ENCODE results near the gene PNPT1. TPM values are rescaled to one million over a fixed set of nuclear protein-coding genes. Genes with fewer than 3 reads are reported as not detected.

PNPT1 gene
- total and polyA plus RNA-seq, 2 donors from 2014 or later, result 9.0 to 19.8 TPM

GRCh38 chr2:55585451-55586080, 108.1 kb downstream of the PNPT1 start:
- FAIRE-seq (no peak), DNase-seq (no peak)
- TF ChIP-seq CTCF (IDR thresholded peaks at IDR 0.05; ENCODE audit: borderline replicate concordance, extremely low read depth, insufficient read depth), result no peak
- no peak overlapping the region for H3K27ac ChIP-seq (ENCODE audit: low read depth in 2 of 2, low read length in 2 of 2)
- intact Hi-C loops (cut with DNase I), result no loop called here
- H3K36me3 ChIP-seq (ENCODE audit: control insufficient read depth in 2 of 3, insufficient read depth in 3 of 3, low read length in 3 of 3), result peaks cover 0 to 6% (median 0%) of the 10 kb centered on the region in 3 donors
- H3K9ac ChIP-seq (ENCODE audit: low read length in 3 of 3), result no peak overlapping the region
- H3K9me3 ChIP-seq (ENCODE audit: control insufficient read depth in 2 of 3, insufficient read depth in 1 of 3, low read length in 3 of 3), result no peaks in the 10 kb centered on the region
- no peaks in the 10 kb centered on the region for H3K27me3 ChIP-seq (ENCODE audit: control insufficient read depth, insufficient read depth, low read length)
- peaks cover 0 to 5% (median 0%) of the 10 kb centered on the region in 3 donors for H3K4me1 ChIP-seq (ENCODE audit: control insufficient read depth in 2 of 3, insufficient read depth in 2 of 3, low read depth in 1 of 3, low read length in 3 of 3)
- no peak overlapping the region for H3K4me3 ChIP-seq (ENCODE audit: low read length in 3 of 3)

Other genes starting within 250 kb of the PNPT1 start
- 54.1 TPM for gene CFAP36, start 174.1 kb downstream of the PNPT1 start, total RNA-seq
- 103 TPM for gene CFAP36, start 174.1 kb downstream of the PNPT1 start, polyA plus RNA-seq (ENCODE audit: insufficient read depth, low read depth, low replicate concordance)
- 66.0 TPM for gene PPP4R3B, start 76.2 kb downstream of the PNPT1 start, total RNA-seq
- 24.0 TPM for gene PPP4R3B, start 76.2 kb downstream of the PNPT1 start, polyA plus RNA-seq (ENCODE audit: insufficient read depth, low read depth, low replicate concordance)
- gene EFEMP1, start 229.9 kb upstream of the PNPT1 start, total RNA-seq, result 171 TPM
- gene EFEMP1, start 229.9 kb upstream of the PNPT1 start, polyA plus RNA-seq (ENCODE audit: insufficient read depth, low read depth, low replicate concordance), result 68.4 TPM